ENCODE data around the gene CD58.

DNA sequence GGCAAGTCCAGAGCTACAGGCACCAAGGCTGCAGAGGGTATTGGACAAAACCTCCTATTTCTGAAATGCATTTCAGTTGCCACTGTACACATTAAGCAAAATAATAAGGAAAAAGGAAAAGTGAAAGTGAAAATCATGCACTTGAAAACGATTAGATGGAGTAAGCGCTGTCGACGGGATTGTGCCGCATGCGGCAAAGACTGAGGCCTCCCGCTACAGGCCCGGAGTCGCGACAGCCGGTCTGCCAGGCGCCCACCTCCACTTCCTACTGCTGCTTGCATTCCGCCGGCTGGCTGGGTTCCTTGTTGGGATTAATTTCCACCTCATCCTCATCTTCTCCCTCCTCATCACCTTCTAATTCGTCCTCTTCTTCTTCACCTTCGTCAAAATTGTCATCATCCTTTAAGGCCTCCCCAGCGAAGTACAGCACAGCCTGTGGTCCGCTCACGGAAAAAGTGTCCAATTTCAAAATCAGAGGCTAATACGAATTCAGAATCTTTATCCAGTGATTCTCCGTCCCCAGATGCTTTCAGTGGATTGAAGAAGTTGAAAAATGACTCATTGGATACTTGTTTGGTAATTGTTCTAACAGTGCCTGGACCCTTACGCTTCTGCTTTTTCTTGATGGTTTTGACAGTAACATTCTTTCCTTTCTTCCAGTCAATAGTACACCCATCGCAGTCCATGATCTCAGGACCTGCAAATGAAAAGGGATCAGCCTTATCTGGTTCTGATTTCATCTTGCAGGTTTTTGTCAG, 38.0 kb downstream of the CD58 start:
- TF ChIP-seq, protein P1, sequence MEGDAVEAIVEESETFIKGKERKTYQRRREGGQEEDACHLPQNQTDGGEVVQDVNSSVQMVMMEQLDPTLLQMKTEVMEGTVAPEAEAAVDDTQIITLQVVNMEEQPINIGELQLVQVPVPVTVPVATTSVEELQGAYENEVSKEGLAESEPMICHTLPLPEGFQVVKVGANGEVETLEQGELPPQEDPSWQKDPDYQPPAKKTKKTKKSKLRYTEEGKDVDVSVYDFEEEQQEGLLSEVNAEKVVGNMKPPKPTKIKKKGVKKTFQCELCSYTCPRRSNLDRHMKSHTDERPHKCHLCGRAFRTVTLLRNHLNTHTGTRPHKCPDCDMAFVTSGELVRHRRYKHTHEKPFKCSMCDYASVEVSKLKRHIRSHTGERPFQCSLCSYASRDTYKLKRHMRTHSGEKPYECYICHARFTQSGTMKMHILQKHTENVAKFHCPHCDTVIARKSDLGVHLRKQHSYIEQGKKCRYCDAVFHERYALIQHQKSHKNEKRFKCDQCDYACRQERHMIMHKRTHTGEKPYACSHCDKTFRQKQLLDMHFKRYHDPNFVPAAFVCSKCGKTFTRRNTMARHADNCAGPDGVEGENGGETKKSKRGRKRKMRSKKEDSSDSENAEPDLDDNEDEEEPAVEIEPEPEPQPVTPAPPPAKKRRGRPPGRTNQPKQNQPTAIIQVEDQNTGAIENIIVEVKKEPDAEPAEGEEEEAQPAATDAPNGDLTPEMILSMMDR (IDR thresholded peaks at IDR 0.05): no peak
- no peak for TF ChIP-seq CHD2 (IDR thresholded peaks at IDR 0.05; ENCODE audit: low read length, partially characterized antibody)
